Measurements from ENCODE around the gene OBSCN. TPM values are rescaled to one million over a fixed set of nuclear protein-coding genes. Genes with fewer than 3 reads are reported as not detected.
A peak's percentile ranks its signal among the peaks of the same experiment; 100 is the strongest.

OBSCN gene
- total and polyA plus RNA-seq, 12 donors, result 176 to 639 (median 407) TPM

GRCh38 chr1:228289239-228289849 lies 81.5 kb downstream of the OBSCN start:
- WGBS, 2 donors, result 80% methylated on average over 12 of the region's 12 CpGs
- TF ChIP-seq CTCF (IDR thresholded peaks at IDR 0.05), result no peak
- no peaks in the 10 kb centered on the region for H3K9me3 ChIP-seq
- intact Hi-C loops (cut with DNase I), result loop anchor here in 1 of 10 donors (10.0 kb wide), 1 partner anchor 55 kb away; no protein-coding TSS in a partner anchor
- ATAC-seq (no peak), DNase-seq (peak in 1 of 2 donors; percentile 9)
- no peak overlapping the region for H3K4me3 ChIP-seq
- H3K27me3 ChIP-seq, result no peaks in the 10 kb centered on the region
- no peaks in the 10 kb centered on the region for H3K4me1 ChIP-seq
- peaks cover 0 to 99% (median under 1%) of the 10 kb centered on the region in 9 donors for H3K36me3 ChIP-seq
- no peak overlapping the region for H3K27ac ChIP-seq

DNA sequence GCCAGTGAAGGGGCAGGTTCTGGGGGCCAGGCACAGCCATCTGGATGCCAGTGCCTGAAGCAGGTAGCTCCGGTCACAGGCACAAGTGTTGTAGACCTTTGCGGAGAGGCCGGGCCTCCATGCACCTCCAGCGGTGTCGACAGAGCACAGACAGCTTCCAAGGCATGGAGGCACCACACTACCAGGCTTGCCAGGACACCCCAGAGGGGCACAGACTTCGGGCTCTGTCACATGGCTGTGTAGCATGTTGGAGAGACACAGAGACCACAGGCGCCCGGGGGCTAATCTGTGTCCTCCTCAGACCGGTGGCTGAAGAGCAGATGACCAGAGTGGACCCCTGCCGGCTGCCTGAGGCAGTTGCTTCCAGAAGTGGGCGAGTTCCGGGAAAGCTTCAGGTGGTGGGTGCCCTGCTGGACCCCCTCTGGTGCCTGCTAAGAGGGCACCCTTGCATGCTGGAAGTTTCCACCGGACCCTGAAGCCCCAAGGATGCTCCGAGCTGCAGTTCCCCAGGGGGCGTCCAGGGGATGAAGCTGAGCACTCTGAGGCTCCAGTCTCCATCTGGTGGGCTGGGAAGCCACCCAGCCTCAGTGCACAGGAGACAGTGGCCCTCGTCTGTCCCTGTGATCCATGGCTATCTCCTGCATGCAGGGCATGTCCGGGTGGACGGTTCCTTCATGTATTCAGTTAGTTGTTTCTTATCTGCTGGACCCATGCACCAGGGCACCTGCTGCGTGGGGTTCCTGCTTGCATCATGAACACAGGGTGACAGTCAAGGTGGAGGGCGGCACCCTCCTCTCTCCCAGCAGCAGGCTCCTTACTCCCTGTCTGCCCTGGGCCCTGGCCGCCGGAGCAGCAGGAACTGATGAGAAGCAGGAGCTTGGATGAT lies 82.4 kb downstream of the OBSCN start:
- no peaks in the 10 kb centered on the region for H3K4me1 ChIP-seq
- no peak for ATAC-seq
- H3K9me3 ChIP-seq, result no peaks in the 10 kb centered on the region
- H3K27ac ChIP-seq, result no peak overlapping the region
- H3K27me3 ChIP-seq, result no peaks in the 10 kb centered on the region
- peaks cover 0 to 99% (median 8%) of the 10 kb centered on the region in 9 donors for H3K36me3 ChIP-seq
- TF ChIP-seq CTCF (IDR thresholded peaks at IDR 0.05), result no peak
- WGBS, 2 donors, result 90% methylated on average over 22 of the region's 22 CpGs
- DNase-seq, result no peak
- no peak overlapping the region for H3K4me3 ChIP-seq
- intact Hi-C loops (cut with DNase I), result loop anchor here in 1 of 10 donors (10.0 kb wide), 1 partner anchor 55 kb away; no protein-coding TSS in a partner anchor

DNA sequence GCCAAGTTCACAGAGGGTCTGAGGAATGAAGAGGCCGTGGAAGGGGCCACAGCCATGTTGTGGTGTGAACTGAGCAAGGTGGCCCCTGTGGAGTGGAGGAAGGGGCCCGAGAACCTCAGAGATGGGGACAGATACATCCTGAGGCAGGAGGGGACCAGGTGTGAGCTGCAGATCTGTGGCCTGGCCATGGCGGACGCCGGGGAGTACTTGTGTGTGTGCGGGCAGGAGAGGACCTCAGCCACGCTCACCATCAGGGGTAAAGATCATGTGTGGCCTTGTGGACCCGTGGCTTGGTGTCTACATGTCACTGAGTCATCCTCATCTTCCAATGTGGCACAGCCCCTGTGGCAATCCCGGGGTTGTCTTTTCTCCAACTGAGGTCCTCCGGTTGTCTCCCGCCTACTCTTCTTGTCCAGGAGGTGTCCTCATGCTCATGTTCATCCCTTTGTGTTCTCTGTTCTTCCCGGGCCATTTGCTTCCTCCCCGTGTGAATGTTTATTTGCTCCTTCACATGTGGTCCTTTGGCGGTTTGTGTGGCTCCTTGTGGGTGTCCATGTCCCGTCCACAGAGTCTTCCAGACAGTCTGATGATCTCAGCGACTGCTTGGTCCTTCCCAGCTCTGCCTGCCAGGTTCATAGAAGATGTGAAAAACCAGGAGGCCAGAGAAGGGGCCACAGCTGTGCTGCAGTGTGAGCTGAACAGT lies 84.2 kb downstream of the OBSCN start:
- TF ChIP-seq CTCF (IDR thresholded peaks at IDR 0.05), result no peak
- no peaks in the 10 kb centered on the region for H3K27me3 ChIP-seq
- H3K4me3 ChIP-seq, result no peak overlapping the region
- DNase-seq (peak in 1 of 2 donors; percentile 5), ATAC-seq (no peak)
- H3K36me3 ChIP-seq, result peaks cover 0 to 99% (median 8%) of the 10 kb centered on the region in 9 donors
- intact Hi-C loops (cut with DNase I), result no loop called here
- WGBS, 2 donors, result 85 to 89% methylated on average over 16 of the region's 16 CpGs
- no peaks in the 10 kb centered on the region for H3K9me3 ChIP-seq
- no peak overlapping the region for H3K27ac ChIP-seq
- H3K4me1 ChIP-seq, result no peaks in the 10 kb centered on the region

GRCh38 chr1:228292609-228292911 lies 84.7 kb downstream of the OBSCN start:
- 81 to 85% methylated on average over 9 of the region's 9 CpGs for WGBS, 2 donors
- DNase-seq (peak in 1 of 2 donors; percentile 2), ATAC-seq (peak in 5 of 8 donors; percentile 1 to 8 (median 5))
- Histone ChIP-seq H3K27ac (no peak overlapping the region), H3K9me3 (no peaks in the 10 kb centered on the region), H3K4me3 (no peak overlapping the region), H3K4me1 (peaks cover 0 to 2% (median 0%) of the 10 kb centered on the region in 9 donors), H3K36me3 (peaks cover 0 to 99% (median 8%) of the 10 kb centered on the region in 9 donors), H3K27me3 (no peaks in the 10 kb centered on the region)
- no peak for TF ChIP-seq CTCF (IDR thresholded peaks at IDR 0.05)
- intact Hi-C loops (cut with DNase I), result no loop called here
